HFF-Myc (cell line): ENCODE data around the gene SH2D3A.
A peak's percentile ranks its signal among the peaks of the same experiment; 100 is the strongest.
"Not testable (repeated sequence)": the region's sequence is repeated elsewhere in the genome, so short reads cannot be mapped to it uniquely, and the experiment has no call there.

Source experiments
- DNase-seq: peaks from one replicate; pipeline ENCODE4 v3.0.0-alpha.2; 2011; ENCODE audit warnings: low read depth; ENCODE audit errors: extremely low read depth
- H3K4me3 ChIP-seq: replicated peaks from 2 replicates; pipeline ENCODE4 v1.5.1; 2011; ENCODE audit warnings: low read depth, mild to moderate bottlenecking, control low read depth, low read length
- TF ChIP-seq, protein P1 (sequence below): IDR thresholded peaks from 2 replicates; pipeline ENCODE4 v1.5.1; 2012; ENCODE audit warnings: mild to moderate bottlenecking, low read depth, low read length, control low read depth; ENCODE audit errors: missing control alignments

SH2D3A gene

DNA sequence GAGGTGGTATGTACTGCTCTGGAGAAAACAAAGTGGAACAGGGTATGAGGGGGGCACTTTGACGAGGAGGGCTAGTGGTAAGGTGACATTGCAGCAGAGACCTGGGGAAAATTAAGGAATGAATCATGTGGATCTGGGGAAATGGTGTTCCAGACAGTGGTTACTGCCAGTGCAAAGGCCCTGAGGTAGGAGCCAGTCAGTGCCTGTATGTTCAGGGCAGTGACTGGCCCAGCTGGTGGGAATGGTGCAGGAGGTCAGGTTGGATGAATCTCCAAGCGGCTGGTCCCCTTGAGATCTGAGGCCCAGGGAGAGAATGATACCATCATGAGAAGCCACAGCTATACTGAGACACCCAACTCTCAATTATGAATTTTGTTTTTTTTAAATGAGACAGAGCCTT, 10.2 kb upstream of the SH2D3A start:
- no peak for DNase-seq
- no peak overlapping the region for H3K4me3 ChIP-seq
- TF ChIP-seq, protein P1, sequence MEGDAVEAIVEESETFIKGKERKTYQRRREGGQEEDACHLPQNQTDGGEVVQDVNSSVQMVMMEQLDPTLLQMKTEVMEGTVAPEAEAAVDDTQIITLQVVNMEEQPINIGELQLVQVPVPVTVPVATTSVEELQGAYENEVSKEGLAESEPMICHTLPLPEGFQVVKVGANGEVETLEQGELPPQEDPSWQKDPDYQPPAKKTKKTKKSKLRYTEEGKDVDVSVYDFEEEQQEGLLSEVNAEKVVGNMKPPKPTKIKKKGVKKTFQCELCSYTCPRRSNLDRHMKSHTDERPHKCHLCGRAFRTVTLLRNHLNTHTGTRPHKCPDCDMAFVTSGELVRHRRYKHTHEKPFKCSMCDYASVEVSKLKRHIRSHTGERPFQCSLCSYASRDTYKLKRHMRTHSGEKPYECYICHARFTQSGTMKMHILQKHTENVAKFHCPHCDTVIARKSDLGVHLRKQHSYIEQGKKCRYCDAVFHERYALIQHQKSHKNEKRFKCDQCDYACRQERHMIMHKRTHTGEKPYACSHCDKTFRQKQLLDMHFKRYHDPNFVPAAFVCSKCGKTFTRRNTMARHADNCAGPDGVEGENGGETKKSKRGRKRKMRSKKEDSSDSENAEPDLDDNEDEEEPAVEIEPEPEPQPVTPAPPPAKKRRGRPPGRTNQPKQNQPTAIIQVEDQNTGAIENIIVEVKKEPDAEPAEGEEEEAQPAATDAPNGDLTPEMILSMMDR: no peak

DNA sequence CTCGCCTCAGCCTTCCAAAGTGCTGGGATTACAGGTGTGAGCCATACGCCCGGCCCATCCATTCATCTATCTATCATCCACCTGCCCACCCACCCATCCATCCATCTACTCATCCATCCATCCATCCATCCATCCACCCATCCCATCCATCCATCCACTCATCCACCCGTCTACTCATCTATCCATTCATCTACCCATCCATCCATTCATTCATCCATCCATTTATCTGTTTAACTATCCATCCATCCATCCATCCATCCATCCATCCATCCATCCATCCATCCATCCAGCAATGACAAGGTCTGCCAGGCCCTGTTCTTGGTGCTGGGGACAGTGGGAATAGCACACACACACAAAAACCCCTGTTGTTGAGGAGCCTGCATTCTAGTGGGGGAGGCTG, 9.8 kb upstream of the SH2D3A start:
- no peak for DNase-seq
- H3K4me3 ChIP-seq: no peak overlapping the region
- TF ChIP-seq, protein P1: no peak

DNA sequence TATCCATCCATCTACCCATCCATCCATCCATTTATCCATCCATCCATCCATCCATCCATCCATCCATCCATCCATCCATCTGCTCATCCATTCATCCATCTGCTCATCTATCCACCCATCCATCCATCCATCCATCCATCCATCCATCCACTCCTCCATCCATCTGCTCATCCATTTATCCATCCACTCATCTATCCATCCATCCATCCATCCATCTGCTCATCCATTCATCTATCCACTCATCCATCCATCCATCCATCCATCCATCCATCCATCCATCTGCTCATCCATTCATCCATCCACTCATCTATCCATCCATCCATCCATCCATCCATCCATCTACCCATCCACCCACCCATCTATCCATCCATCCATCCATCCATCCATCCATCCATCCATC, 8.8 kb upstream of the SH2D3A start:
- H3K4me3 ChIP-seq, DNase-seq: not testable (repeated sequence)

DNA sequence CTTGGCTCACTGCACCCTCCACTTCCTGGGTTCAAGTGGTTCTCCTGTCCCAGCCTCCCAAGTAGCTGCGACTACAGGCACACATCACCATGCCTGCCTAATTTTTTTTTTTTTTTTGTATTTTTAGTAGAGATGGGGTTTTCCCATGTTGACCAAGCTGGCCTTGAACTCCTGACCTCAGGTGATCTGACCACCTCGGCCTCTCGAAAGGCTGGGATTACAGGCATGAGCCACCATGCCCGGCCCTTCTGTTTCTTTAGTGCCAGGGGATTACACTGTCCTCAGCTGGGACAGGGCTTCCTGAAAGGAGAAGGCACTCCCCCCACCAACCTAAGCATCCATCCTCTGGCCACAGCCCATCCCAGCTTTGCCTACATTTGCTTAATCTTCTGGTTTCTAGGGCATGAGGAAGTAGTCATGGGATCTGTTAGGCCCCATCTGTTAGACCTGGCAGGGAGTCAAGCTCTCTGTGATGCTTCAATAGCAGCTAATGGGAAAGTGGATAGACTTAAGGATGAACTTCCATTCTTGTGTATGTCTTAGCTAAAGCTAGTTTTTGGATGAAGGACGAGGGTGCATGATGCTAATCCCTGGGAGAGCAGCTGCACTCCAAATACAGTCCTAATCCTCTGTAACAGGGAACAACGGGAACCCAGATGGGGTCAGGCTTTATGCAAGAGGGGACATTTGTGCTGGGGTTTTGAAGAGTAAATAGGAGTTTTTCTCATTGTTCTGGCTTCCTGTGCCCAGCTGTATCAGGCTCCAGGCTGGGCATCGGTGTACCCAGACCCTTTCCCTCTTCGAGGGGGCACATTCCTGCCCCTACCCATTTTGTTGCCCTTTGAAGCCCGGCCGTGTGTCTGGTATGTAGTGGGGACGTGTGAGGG, 7.8 kb upstream of the SH2D3A start:
- no peak overlapping the region for H3K4me3 ChIP-seq
- TF ChIP-seq, protein P1: no peak
- no peak for DNase-seq

DNA sequence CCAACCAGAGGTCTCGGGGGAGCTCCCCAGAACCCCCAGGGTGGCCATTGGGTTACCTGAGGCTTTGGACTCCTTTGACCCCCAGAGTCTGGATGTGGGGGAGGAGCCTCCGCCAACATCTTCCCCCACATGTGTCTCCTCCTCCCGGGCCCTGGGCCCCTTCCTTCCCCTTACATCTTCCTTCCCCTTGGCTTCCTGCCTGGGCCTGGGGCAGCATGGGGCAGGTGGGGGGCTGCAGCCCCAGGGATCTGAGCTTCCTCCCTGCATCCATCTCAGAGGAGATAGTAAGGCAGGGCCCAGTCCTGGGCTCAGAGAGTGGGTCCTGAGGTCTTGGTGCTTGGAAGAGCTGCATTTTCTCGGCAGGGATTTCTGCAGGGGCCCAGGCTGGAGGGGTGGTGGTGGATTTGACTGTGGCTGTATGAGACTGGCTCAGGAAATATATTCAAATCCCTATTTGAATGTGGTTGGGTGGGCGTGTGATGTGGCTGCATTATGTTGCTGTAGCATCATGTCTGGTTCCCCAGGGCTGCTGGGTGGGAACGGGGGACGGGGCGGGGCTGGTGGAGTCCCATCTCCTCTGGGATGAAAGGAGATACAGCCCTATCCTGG, 6.2 kb upstream of the SH2D3A start:
- no peak overlapping the region for H3K4me3 ChIP-seq
- TF ChIP-seq, protein P1: no peak
- DNase-seq: no peak

DNA sequence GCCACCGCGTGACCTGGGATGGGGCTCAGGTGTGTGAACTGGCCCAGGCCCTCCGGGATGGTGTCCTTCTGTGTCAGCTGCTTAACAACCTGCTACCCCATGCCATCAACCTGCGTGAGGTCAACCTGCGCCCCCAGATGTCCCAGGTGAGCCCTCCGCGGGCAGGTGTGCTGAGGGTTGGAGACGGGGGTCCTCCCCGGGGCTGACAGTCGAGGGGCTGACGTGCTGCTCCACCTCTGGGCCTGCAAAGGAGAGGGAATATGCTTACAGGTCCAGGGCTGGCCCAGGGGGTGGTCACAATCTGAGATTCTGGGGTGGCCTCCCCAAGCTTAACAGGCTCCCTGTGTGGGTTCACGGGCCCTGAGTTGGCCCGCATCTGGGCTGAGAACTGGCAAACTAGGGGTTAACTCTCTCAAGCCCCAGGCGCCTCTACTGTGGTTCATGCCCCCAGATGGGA, 5.7 kb upstream of the SH2D3A start:
- no peak for DNase-seq
- TF ChIP-seq, protein P1: no peak
- no peak overlapping the region for H3K4me3 ChIP-seq

DNA sequence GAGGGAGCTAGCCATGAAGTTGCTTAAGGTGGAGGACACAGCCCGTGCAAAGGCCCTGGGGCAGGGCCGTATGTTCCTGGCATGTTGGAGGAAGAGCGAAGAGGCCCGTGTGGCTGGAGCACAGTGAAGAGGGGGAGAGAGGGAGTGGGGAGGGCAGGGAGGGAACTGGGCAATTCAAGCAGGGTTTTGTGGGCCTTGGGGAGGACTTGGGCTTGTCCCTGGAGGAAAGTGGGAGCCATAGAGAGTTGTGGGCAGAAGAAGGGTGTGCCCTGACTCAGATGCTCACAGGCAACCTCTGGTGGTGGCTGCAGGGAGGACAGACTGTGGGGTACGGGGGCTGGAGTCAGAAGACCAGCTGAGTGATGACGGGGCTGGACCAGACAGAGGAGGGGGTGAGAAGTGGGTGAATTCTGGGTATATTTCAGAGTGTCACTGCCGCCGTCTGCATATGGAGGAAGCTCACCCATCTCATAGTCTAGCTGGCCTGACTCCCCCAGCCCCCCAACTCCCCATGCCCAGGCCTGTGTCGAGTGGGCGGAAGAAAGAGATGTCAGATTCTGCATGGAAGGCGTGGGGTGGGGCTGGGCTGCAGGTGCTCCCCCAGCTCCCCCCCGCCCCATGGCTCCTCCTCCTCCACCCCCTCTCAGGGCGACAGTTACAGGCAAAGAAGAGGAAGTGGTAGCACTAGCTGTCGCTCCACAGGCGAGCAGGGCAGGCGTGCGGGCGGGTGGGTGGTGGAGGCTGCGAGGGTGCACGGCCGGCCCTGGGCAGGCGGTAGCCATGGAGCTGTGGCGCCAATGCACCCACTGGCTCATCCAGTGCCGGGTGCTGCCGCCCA, 5.0 kb upstream of the SH2D3A start, which contains the start of gene VAV1:
Gene VAV1, plus strand, starts transcription at position 681 of the 838 bp plus-strand sequence. Its CDS starts 100 bp downstream, at position 781.
- no peak within 1 kb of the TSS for H3K4me3 ChIP-seq
- TF ChIP-seq, protein P1: peak; percentile 14
- no peak for DNase-seq

DNA sequence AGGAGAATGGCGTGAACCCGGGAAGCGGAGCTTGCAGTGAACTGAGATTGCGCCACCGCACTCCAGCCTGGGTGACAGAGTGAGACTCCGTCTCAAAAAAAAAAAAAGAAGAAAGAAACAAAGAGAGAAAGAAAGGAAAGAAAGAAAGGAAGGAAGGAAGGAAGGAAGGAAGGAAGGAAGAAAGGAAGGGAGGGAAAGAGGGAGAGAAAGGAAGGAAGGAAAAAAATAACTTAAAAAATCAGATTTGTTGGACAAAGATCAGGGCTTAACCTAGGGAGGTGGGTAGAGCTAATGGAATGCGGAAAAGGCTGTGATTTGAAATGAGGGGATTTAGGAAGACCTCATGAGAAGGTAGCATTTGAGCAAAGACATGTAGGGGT, 4.4 kb upstream of the SH2D3A start:
- not testable (repeated sequence) for H3K4me3 ChIP-seq, DNase-seq
